ENCODE results near the gene NCOA1.

GRCh38 chr2:24707143-24707542 is 216.1 kb downstream of the NCOA1 start:
- TF ChIP-seq PATZ1 (CRISPR knock-in tag; IDR thresholded peaks at IDR 0.05; ENCODE audit: borderline replicate concordance) (no peak), TSHZ2 (CRISPR knock-in tag; IDR thresholded peaks at IDR 0.05) (no peak), ARNTL (CRISPR knock-in tag; IDR thresholded peaks at IDR 0.05; ENCODE audit: borderline replicate concordance, low read depth) (no peak), OSR1 (CRISPR knock-in tag; IDR thresholded peaks at IDR 0.05) (no peak), CSDC2 (CRISPR knock-in tag; IDR thresholded peaks at IDR 0.05) (no peak), CSRNP3 (CRISPR knock-in tag; IDR thresholded peaks at IDR 0.05) (no peak), BACH2 (CRISPR knock-in tag; IDR thresholded peaks at IDR 0.05; ENCODE audit: borderline replicate concordance) (no peak), PPARA (CRISPR knock-in tag; IDR thresholded peaks at IDR 0.05; ENCODE audit: borderline replicate concordance) (no peak), SNAI2 (CRISPR knock-in tag; IDR thresholded peaks at IDR 0.05) (no peak), ZFP30 (CRISPR knock-in tag; IDR thresholded peaks at IDR 0.05) (no peak), ESRRG (CRISPR knock-in tag; IDR thresholded peaks at IDR 0.05) (no peak), ISL1 (CRISPR knock-in tag; IDR thresholded peaks at IDR 0.05) (no peak)

All from SK-N-SH treated with all-trans-retinoic acid at 6 μM for 48 hours (cell line).